Activated T-helper 1 cell treated with anti-CD3 and anti-CD28 coated beads, Interleukin-2, amount 50 U/mL, for 16 hours (primary cell): ENCODE data around the gene MOXD1.
"Not testable (repeated sequence)": the region's sequence is repeated elsewhere in the genome, so short reads cannot be mapped to it uniquely, and the experiment has no call there.

Source experiments
- DNase-seq, 2 donors: peaks; one replicate each; pipeline ENCODE4 v3.0.0-alpha.2; 2020; ENCODE audit warnings: low read depth in 1 of 2, low spot score in 1 of 2

MOXD1 gene

DNA sequence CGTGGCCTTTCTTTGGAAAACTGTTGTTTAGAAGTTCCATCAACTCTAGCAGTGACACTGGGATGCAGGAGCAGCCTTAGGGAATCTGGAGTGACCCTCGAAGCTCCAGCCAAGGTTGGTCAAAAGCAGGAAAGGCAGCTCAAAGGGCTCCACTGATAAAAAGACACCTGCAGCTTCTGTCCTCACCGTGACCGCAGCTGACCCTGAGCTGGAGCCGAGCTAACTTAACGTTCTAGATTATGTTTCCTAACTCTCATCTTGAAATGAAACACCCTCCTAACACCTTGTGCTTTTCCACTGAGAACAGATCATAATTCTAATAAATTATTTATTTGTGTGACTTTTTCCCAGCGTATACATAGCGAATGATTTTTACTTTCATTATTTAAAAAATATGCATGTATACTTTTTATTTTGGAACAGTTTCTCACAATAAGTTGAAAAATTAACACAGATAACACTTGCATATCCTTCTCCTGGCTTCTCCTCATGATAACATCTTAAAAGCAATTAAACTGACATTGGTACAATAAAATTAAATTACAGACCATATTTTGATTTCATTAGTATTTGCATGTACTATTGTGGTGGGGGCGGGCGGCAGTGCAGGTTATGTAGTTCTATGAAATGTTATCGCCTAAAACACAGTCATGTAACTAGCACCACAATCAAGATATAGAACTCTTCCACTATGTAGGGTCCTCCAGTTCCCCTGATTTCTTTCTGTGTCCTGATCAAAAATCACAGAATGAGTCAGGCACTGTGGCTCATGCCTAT lies 116.1 kb downstream of the MOXD1 start:
- no peak for DNase-seq

- DNase-seq: no peak
These were observed 118.6 kb downstream of the MOXD1 start for GRCh38 chr6:132282696-132283095.

DNA sequence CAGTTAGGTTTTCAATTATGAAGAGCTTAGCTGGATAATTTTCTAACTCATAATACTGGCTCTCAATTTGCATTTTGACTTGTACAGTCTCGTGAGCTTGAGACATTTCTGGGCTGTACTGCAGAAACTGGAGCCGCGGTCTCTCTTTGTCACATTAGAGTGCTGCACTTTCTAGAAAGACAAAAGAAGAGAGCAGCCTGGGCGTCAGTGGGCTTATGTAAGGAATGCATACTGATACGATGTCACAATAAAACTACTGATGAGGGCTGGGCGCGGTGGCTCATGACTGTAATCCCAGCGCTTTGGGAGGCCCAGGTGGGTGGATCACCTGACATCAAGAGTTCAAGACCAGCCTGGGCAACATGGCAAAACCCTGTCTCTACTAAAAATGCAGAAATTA lies 120.8 kb downstream of the MOXD1 start:
- DNase-seq: no peak

DNA sequence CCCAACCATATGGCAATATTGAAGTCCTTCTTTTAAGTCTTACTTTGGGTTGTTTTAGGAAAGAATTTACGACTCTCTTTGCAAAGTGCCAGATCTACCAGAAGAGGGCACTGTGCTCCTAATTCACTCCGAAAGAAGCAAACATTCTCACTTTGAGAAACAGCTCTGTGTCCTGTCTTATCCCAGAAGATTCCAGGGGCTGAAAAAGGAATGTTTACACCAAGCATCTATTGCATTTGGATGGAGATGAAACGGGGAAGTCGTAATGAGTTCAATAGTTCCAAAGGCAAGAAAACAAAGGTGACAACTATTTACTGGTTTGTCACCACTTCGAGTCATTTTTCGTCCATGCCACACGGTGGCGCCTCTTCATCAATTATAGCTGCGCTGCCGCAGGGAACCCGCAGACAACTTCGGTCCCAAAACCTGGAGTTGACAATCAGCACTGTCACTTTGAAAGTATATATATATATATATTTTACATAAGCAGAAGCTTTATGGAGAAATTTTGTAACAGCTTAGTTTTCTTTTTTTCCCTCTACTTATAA lies 121.6 kb downstream of the MOXD1 start:
- DNase-seq: peak; percentile 44 to 49

DNA sequence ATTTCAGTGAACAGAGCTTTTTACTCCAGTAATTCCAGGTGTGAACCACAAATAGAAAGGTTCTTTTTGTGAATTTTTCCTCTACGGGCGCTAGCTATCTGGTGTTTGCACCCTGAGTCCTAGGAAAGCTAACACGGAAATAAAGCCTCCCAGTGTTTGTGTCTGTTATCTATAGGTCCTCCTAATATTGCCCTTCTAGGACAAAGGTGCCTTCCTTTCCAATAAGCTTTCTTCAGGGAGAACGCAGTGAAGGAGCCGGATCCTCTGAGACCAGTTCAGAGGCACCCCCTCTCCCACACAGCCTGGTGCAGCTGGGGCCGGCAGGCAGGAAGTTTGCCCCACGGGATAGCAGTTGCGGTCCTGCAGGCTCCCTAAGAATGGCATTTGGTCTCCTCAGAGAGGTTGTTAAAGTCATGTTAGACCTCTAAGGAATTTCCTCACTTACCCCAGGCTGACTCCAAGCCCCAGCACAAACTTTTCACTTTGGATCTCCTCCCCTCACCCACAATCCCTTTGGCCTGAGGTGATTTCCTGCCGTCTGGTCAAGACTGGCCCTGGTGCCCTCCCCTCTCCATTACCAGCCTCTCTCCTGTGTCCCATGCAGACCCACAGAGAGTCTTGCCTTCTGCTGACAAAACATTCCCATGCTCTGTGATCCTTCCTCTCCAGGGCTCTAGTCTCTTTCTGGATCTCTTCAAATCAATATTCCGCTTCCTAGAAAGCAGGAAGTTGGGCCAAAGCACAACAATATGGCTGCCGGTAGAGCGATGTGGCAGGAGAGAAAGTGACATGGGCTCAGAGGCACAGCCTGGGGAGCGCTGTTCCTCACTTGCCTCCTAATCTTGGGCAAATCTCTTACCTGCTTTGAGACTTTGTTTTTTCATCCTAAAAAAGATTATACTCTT lies 126.0 kb downstream of the MOXD1 start:
- no peak for DNase-seq

DNA sequence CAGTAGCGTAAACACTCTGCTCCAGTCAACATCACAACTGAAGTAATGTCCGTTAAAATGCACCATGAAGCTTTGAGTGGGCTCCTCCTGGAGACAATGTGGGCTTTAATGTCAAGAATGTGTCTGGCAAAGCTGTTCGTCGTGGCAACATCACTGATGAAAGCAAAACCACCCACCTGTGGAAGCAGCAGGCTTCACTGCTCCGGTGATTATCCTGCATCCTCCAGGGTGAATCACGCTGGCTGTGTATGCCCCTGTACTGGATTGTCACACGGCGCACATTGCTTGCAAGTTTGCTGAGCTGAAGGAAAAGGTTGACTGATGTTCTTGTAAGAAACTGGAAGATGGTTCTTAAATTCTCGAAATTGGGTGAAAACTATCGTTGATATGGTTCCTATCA lies 128.5 kb downstream of the MOXD1 start:
- DNase-seq: no peak

DNA sequence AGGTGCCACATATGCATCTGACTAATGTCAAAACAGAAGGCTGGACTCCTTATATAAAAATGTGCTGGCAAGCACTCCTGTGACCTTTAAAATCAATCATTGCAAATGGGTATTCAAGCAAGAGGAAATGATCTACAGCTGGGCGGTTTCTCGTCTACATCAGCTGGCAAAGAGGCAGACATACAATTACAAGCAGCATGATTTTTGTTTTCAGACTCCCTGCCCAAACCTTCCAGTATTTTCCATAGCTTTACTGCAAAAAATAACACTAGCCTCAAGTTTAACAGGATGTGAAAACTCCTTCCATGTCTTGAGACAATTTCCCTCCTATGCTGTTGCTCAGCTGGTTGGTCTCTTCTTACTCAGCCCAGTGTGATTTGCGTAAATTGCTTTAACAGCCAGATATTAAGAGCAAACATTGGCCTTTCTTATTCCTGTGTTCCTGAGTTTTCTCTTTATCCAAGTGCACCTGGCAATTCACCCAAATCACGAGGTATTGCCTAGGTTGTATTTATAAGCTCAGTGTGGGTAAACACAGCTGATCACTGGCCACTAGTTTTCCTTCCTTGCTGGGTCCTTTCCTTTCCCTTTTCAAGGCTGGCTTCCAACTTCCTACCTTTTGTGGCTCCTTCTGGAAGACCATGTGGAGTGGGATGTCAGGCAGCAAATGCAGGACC lies 130.4 kb downstream of the MOXD1 start:
- DNase-seq: no peak

DNA sequence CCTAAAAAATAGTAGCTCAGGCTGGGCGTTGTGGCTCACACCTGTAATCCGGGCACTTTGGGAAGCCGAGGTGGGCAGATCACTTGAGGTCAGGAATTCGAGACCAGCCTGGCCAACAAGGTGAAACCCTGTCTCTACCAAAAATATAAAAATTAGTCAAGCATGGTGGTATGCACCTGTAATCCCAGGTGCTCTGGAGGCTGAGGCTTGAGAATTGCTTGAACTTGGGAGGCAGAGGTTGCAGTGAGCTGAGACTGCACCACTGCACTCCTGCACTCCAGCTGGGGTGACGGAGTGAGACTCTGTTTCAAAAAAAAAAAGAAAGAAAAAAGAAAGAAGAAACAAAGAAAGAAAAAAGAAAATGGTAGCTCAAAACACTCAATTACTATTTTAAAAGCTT lies 132.6 kb downstream of the MOXD1 start:
- DNase-seq: not testable (repeated sequence)

DNA sequence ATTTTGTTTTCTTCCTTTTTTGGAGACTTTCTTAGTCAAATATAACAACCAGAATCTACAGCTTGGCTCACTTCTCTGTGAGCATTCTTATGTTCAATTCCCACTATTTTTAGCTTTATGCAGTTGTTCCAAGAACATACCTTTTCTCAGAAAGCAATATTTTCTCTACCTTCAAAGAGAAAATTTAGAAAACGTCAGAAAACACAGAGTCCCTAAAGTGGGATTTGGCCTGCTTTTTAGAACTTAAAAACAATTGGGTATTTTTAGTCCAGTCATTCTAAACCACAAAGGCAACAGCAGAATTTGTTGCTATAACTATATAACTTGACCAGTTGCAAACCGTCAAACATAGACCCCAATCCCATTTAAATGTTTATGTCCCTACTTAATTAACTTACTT lies 133.1 kb downstream of the MOXD1 start:
- DNase-seq: no peak

GRCh38 chr6:132265451-132266097 lies 135.7 kb downstream of the MOXD1 start:
- no peak for DNase-seq

DNA sequence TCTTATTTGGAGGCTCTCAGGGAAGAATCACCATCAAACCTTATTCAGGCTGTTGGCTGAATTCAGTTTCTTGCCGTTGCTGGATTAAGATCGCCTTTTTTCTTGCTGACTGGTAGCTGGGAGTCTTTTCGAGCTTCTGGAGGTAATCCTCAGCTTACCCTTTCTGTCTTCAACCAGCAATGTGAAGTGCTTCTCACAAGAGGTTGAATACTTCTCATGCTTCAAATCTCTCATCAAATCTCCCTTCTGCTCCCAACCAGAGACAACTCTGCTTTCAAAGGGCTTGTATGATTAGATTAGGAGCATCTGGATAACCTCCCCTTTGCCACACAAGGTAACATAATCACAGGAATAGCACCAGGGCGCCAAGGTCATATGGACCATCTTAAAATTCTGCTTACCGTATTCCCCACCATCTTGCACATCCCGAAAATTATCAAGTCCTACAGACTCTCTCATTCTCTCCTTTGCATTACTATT lies 137.2 kb downstream of the MOXD1 start:
- DNase-seq: no peak

DNA sequence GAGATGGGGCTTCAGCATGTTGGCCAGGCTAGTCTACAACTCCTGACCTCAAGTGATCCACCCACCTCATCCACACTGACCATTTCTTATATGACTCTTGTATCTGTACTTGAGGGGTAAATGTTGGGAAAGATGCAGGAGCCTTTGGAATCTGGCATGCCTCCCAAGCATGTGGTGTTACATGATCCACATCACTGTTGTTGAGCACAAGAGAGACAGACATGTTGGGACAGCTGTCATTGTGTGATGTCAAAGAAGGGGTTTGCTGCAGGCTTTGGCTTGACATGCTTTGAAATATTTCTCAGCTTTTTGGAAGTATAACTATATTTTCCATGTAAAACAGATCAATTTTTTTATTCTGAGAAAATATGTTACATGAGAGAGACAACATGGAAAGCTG lies 139.9 kb downstream of the MOXD1 start:
- no peak for DNase-seq

DNA sequence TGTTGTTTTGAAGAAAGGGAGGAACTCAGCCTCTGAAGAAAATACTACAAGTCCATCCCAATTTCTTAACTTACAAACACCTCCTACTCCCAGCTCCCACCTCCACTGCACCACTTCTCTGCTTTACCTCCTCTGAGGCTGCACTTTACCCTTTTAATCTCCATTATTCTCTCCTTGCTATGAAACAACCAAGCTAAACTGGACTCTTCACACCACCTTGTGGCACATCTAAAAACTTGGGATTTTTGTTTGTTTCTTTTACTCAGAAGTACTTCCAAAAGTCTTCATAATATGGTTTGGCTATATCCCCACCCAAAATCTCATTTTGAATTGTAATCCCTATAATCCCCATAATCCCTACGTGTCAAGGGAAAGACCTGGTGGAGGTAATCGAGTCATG lies 142.2 kb downstream of the MOXD1 start:
- no peak for DNase-seq

- no peak for DNase-seq
These were observed 143.7 kb downstream of the MOXD1 start for GRCh38 chr6:132257561-132257960.

DNA sequence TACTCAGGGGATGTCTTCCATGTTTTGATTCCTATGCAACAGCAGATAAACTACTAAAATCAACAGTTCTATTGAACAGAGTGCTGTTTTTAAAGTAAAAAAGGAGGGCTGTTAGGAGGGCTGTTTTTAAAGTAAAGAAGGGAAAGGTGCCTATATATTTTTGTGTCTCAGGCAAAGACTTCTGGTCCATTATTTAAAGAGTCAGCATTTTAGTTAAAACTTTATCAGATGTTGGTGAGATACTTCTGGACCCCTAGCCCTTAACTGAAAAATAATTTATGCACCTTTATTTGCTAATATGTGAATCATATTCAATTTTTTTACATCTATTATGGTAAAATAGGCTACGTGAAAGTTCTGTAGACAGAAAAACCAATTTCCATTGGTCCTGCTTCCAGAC lies 144.8 kb downstream of the MOXD1 start:
- no peak for DNase-seq

GRCh38 chr6:132253906-132254305 lies 147.4 kb downstream of the MOXD1 start:
- no peak for DNase-seq

GRCh38 chr6:132253211-132253610 lies 148.1 kb downstream of the MOXD1 start:
- DNase-seq: no peak

DNA sequence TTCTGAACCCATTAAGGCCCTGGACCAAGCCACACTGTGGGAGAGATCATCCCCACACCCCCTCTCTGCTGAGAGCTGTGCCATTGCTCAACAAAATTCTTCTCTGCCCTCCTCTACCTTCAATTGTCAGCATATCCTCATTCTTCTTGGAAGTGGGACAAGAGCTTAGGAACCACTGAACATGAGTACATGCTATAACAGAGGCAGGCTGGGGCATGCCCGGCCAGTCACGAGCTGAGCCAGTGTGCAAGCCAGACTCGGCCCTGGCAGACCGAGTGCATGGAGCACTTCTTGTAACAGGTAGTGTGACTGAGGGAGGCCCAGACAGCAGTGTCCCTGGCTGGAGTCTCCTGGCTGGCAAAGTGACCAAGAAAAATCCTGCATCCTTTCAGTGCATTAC lies 149.2 kb downstream of the MOXD1 start:
- no peak for DNase-seq

- no peak for DNase-seq
These were observed 149.6 kb downstream of the MOXD1 start for GRCh38 chr6:132251711-132252110.

GRCh38 chr6:132247381-132248159 lies 153.7 kb downstream of the MOXD1 start:
- no peak for DNase-seq
